Keratinocyte (primary cell): Measurements from ENCODE around the gene HEMK1.

Source experiments
- EZH2 ChIP-seq: IDR thresholded peaks from one replicate; pipeline ENCODE4 v1.6.1; 2012; ENCODE audit warnings: inconsistent platforms, mild to moderate bottlenecking, low read length, moderate library complexity
- TF ChIP-seq, protein P1 (sequence below), 3 experiments: IDR thresholded peaks in 1 of 3; conservative IDR thresholded peaks in 1 of 3; optimal IDR thresholded peaks in 1 of 3; 2 replicates in 2 of 3; 3 replicates in 1 of 3; pipeline versions ENCODE3 to v1.5.1; 2011; ENCODE audit warnings: low read length in 3 of 3, mild to moderate bottlenecking in 3 of 3, moderate library complexity in 2 of 3, control low read depth in 1 of 3, inconsistent platforms in 1 of 3; ENCODE audit not compliant: insufficient read depth in 2 of 3; ENCODE audit errors: extremely low read depth in 1 of 3

GRCh38 chr3:50642382-50642781 is 73.1 kb downstream of the HEMK1 start:
- TF ChIP-seq, protein P1, sequence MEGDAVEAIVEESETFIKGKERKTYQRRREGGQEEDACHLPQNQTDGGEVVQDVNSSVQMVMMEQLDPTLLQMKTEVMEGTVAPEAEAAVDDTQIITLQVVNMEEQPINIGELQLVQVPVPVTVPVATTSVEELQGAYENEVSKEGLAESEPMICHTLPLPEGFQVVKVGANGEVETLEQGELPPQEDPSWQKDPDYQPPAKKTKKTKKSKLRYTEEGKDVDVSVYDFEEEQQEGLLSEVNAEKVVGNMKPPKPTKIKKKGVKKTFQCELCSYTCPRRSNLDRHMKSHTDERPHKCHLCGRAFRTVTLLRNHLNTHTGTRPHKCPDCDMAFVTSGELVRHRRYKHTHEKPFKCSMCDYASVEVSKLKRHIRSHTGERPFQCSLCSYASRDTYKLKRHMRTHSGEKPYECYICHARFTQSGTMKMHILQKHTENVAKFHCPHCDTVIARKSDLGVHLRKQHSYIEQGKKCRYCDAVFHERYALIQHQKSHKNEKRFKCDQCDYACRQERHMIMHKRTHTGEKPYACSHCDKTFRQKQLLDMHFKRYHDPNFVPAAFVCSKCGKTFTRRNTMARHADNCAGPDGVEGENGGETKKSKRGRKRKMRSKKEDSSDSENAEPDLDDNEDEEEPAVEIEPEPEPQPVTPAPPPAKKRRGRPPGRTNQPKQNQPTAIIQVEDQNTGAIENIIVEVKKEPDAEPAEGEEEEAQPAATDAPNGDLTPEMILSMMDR (optimal IDR thresholded peaks at IDR 0.05 in 1 of 3, IDR thresholded peaks at IDR 0.05 in 1 of 3, conservative IDR thresholded peaks at IDR 0.05 in 1 of 3; ENCODE audit: extremely low read depth in 1 of 3, insufficient read depth in 2 of 3, low read length in 3 of 3): no peak
- no peak for TF ChIP-seq EZH2
